Skeletal muscle satellite cell (primary cell): ENCODE data around the gene GDAP1L1.
A peak's percentile ranks its signal among the peaks of the same experiment; 100 is the strongest.

Experiments
- H3K27me3 ChIP-seq: 2 replicates; pipeline ENCODE4 v1.7.0; 2013; ENCODE audit warnings: low read length; ENCODE audit not compliant: control insufficient read depth, insufficient read depth
- H3K36me3 ChIP-seq: 2 replicates; pipeline ENCODE4 v1.7.0; 2013; ENCODE audit warnings: mild to moderate bottlenecking, control low read depth, low read length; ENCODE audit not compliant: insufficient read depth
- H3K4me1 ChIP-seq: 2 replicates; pipeline ENCODE4 v1.7.0; 2013; ENCODE audit warnings: low read length; ENCODE audit not compliant: control insufficient read depth, insufficient read depth
- H3K4me2 ChIP-seq: 2 replicates; pipeline ENCODE4 v1.7.0; 2013; ENCODE audit warnings: mild to moderate bottlenecking, low read length
- H3K4me3 ChIP-seq: 2 replicates; pipeline ENCODE4 v1.7.0; 2013; ENCODE audit warnings: low read length
- H3K9ac ChIP-seq: 2 replicates; pipeline ENCODE4 v1.7.0; 2013; ENCODE audit warnings: mild to moderate bottlenecking, low read depth, low read length, moderate library complexity
- H3K9me3 ChIP-seq: replicated peaks from 2 replicates; pipeline ENCODE4 v1.7.0; 2013; ENCODE audit warnings: mild to moderate bottlenecking, control low read depth, low read length

GDAP1L1 gene

GRCh38 chr20:44208770-44209169, 38.3 kb upstream of the GDAP1L1 start:
- peak overlapping the region; percentile 88 for H3K4me3 ChIP-seq
- peak overlapping the region; percentile 90 for H3K4me2 ChIP-seq
- no peaks in the 10 kb centered on the region for H3K27me3 ChIP-seq
- H3K4me1 ChIP-seq = peaks cover 42% of the 10 kb centered on the region
- no peaks in the 10 kb centered on the region for H3K9me3 ChIP-seq
- H3K36me3 ChIP-seq = peaks cover 15% of the 10 kb centered on the region
- peak overlapping the region; percentile 95 for H3K9ac ChIP-seq

- Histone ChIP-seq H3K27me3 (no peaks in the 10 kb centered on the region), H3K4me2 (peak overlapping the region; percentile 90), H3K36me3 (peaks cover 13% of the 10 kb centered on the region), H3K9ac (peak overlapping the region; percentile 95), H3K4me3 (peak overlapping the region; percentile 88), H3K4me1 (peaks cover 34% of the 10 kb centered on the region), H3K9me3 (no peaks in the 10 kb centered on the region)
Observed at GRCh38 chr20:44209686-44210405, 37.3 kb upstream of the GDAP1L1 start.

DNA sequence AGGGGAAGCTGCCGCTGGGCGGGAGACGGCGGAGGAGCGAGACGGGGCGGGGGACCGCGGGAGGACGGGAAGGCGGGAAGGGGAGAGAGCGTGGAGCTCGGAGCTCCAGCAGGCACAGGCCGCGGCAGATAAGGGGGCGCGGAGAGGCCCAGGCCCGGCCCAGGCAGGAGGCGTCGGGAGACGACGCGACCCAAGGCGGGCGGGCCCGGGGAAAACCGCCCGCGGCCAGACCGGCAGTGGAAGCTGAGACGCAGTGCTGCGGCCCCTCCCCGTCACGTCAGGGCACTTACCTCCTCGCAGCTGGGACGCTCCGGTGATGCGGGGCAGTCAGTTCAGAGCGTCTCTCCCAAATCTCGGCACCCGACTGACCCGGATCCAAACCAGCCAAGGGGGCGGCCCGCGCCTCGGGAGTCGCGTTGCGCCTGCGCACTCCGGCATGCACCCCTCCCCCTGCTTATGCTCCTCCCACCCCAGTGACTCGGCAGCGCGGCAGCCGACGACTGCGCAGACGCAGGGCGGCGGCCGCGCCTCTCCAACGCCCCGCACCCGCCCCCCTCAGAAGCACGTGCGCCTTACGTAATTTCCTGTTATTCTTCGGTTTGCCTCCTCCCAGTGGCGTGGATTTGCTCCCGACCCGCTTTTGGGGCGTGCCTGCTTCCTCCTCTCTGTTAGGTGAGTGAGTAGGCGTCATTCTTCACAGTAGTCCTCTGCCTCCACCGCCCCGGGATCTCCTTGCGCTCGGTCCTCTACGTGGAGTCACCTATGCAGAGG, 36.5 kb upstream of the GDAP1L1 start, which contains the start of gene OSER1:
TSS of gene OSER1 (minus strand) at position 366 of the 771 bp plus-strand sequence. CDS start 3,814 bp downstream, outside the sequence.
- Histone ChIP-seq H3K4me3 (peak within 1 kb of the TSS; percentile 88), H3K9me3 (no peaks in the 10 kb centered on the region), H3K4me2 (peak within 1 kb of the TSS; percentile 90), H3K9ac (peak within 1 kb of the TSS; percentile 95), H3K4me1 (peaks cover 32% of the 10 kb centered on the region), H3K27me3 (no peaks in the 10 kb centered on the region), H3K36me3 (peaks cover 7% of the 10 kb centered on the region)

DNA sequence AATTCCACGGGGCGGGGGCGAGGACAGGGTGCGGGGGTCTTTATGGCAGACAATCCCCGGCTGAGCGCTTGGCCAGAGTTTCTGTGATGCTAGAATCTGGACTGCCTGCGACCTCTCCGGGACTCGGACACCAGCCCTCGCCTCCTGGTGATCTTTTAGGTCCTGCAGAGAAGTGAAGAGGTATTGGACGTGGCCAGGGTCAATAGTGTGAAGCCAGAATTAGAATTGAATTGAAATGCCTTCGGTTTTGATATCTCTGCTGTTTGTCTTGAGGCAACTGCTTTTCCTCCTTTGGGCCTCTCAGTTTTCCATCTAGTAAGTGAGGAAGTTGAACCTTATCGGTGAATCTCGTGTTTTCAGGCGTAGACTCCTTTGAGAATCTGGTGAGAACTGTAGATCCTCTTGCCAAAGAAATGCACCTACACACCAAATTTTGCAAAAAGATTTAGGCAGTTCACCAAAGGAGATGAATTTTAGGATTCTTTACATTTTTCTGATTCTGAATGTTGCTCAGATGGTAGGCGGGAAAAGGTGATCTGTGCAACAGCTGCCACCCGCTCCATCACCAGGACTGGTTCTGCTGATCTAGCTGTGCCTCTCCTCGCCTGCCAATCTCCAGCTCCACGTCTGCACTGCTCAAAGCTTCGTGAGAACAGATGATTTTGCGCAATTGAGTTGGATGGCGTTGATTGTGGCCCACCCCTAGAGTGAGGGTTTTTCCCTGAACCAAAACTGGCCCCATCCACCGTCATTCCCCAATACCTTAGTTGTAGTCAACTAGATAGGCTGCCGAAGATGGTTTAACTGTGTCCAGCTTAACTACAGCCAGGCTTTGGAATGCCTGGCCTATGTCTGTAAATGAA, 35.7 kb upstream of the GDAP1L1 start:
- H3K27me3 ChIP-seq = no peaks in the 10 kb centered on the region
- peaks cover 32% of the 10 kb centered on the region for H3K4me1 ChIP-seq

DNA sequence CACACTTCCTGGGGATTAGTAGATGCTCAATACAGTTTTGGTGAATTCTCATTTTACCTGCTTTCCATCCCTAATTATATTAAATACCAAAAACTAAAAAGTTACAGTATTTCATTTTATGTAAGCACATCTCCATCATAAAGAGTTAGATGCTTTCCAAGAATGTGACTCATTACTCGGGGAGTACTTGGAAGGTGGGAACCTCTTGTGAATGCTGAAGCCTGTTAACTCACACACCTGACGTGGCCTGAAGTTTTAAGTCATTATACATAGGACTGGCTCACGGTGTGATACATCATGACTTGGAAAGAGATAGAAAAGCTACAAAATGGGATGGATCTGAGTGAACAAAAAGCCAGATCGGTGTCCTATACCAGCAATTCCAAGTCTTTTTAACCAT, 34.3 kb upstream of the GDAP1L1 start:
- Histone ChIP-seq H3K27me3 (no peaks in the 10 kb centered on the region), H3K9me3 (no peaks in the 10 kb centered on the region), H3K4me2 (no peak overlapping the region), H3K36me3 (no peaks in the 10 kb centered on the region), H3K9ac (no peak overlapping the region), H3K4me3 (no peak overlapping the region), H3K4me1 (peaks cover 21% of the 10 kb centered on the region)

More for the DNA sequence above, 35.7 kb upstream of the GDAP1L1 start:
- Histone ChIP-seq H3K9ac (peak overlapping the region; percentile 85), H3K4me3 (peak overlapping the region; percentile 88), H3K4me2 (peak overlapping the region; percentile 89), H3K36me3 (peaks cover under 1% of the 10 kb centered on the region), H3K9me3 (no peaks in the 10 kb centered on the region)

DNA sequence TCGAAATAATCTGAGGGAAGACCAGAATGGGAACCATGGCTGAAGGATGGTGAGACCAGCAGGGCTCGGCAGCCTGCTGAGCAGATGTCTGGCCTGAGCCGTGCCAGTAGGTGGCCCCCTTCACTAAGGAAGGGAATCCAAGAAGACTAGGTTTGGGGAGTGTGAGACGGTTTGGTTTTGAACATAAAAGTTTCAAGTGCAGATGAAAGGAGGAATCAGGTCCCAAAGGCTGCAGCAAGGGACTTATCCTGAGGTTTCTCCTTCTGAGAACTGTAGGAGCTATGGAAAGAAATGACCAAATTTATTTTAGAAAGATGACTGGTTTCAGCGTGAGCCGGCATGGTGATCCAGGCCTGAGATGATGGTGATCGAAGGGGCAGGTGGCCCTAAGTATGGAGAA, 32.0 kb upstream of the GDAP1L1 start:
- Histone ChIP-seq H3K4me3 (no peak overlapping the region), H3K36me3 (no peaks in the 10 kb centered on the region), H3K27me3 (no peaks in the 10 kb centered on the region), H3K9me3 (no peaks in the 10 kb centered on the region), H3K4me2 (no peak overlapping the region), H3K9ac (no peak overlapping the region), H3K4me1 (peaks cover 9% of the 10 kb centered on the region)

DNA sequence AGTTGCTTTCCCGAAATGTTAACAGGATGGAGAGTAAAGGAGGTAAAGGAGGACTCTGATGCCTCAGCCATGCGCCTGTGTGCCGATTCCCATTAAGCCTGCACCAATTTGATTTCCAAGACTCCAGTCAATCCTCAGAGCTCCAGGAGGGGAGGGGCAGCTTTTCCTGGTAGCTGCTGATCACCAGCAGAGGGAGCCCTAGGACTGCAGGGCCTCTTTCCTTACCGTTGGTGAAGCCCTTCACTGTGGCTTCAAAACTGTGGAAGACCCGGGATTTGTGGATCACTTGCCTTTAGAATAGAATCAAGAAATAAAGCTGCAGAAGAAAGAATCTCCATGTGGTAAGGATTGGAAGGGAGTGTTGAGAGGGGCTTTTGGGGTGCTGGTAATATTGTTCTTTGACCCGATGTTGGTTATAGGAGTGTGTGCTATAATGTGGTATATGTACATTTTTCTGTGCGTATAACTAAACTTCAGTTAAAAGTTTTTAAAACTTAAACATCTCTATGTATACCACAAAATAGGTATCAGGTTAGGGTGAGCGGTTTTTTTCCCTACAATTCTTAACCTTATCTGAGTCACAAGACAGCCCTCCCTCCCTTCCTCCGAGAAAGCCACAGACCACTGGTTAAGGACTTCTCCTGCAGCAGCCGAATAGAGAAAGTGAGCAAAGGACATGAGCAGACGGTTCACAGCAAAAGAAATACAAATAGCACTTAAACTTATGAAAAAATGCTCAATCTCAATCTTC, 29.6 kb upstream of the GDAP1L1 start:
- no peaks in the 10 kb centered on the region for H3K36me3 ChIP-seq
- no peaks in the 10 kb centered on the region for H3K4me1 ChIP-seq
- no peaks in the 10 kb centered on the region for H3K27me3 ChIP-seq
- no peak overlapping the region for H3K4me3 ChIP-seq
- H3K4me2 ChIP-seq = no peak overlapping the region
- H3K9ac ChIP-seq = no peak overlapping the region
- no peaks in the 10 kb centered on the region for H3K9me3 ChIP-seq

DNA sequence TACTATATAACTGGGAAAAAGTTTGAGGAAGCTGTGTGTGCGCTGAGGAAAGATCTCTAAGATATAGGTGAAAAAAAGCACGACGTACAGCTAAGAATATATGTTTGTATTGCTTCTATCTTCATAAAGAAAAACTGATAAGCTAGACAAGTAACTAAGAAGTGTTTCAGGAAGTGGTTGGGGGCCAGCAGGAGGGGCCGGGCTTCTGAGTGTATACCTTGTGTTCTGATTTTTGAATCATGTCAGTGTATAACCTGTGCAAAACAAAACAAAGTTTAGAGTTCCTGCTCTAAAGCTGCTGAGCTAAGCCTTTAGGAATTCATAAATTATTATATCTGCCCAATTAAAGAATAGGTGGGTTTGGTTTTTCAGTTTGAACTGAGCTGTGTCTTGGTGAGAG, 28.7 kb upstream of the GDAP1L1 start:
- Histone ChIP-seq H3K36me3 (no peaks in the 10 kb centered on the region), H3K9ac (no peak overlapping the region), H3K27me3 (no peaks in the 10 kb centered on the region), H3K4me2 (no peak overlapping the region), H3K9me3 (no peaks in the 10 kb centered on the region), H3K4me1 (no peaks in the 10 kb centered on the region), H3K4me3 (no peak overlapping the region)

DNA sequence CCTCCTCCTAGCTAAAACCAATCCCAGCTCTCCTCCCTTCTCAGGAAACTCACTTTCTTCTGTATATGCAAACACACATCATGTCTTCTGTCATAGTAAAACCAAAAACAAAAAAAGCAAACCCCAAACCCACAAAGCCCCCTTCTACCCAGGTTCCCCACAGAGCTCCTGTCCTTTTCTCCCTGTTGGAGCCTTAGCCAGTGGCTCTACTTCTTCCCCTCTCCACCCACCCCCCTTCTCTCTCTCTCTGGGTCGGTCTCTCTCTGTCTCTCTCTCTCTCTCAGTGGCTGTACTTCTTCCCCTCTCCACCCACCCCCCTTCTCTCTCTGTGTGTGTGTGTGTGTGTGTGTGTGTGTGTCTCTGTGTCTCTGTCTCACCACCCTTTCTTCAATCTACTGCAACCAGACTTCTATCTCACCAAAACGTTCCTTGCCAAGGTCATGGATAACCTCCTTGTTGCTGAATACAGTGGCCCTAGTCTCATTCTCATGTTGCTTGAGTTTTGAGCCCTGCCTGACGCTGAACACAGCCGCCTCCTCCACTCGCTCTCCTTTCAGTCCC, 27.9 kb upstream of the GDAP1L1 start:
- no peaks in the 10 kb centered on the region for H3K4me1 ChIP-seq
- no peak overlapping the region for H3K4me2 ChIP-seq
- H3K36me3 ChIP-seq = no peaks in the 10 kb centered on the region
- no peaks in the 10 kb centered on the region for H3K27me3 ChIP-seq
- no peak overlapping the region for H3K9ac ChIP-seq
- no peak overlapping the region for H3K4me3 ChIP-seq
- H3K9me3 ChIP-seq = no peaks in the 10 kb centered on the region

- H3K4me3 ChIP-seq = no peak overlapping the region
- no peaks in the 10 kb centered on the region for H3K9me3 ChIP-seq
- no peaks in the 10 kb centered on the region for H3K4me1 ChIP-seq
- no peak overlapping the region for H3K4me2 ChIP-seq
- no peak overlapping the region for H3K9ac ChIP-seq
- H3K27me3 ChIP-seq = no peaks in the 10 kb centered on the region
- no peaks in the 10 kb centered on the region for H3K36me3 ChIP-seq
Observed at GRCh38 chr20:44219791-44220190, 27.3 kb upstream of the GDAP1L1 start.
